Stimulated activated CD8-positive, alpha-beta memory T cell treated with anti-CD3 and anti-CD28 coated beads, Interleukin-12 subunit alpha, Interleukin-12 subunit beta, amount 100 ng/mL, for 24 hours (primary cell): ENCODE measurements around the gene HMG20B.
"Not testable (repeated sequence)": the region's sequence is repeated elsewhere in the genome, so short reads cannot be mapped to it uniquely, and the experiment has no call there.

ENCODE experiments used
- DNase-seq: peaks from one replicate; pipeline ENCODE4 v3.0.0-alpha.2; 2020; ENCODE audit errors: extremely low read depth

HMG20B gene

DNA sequence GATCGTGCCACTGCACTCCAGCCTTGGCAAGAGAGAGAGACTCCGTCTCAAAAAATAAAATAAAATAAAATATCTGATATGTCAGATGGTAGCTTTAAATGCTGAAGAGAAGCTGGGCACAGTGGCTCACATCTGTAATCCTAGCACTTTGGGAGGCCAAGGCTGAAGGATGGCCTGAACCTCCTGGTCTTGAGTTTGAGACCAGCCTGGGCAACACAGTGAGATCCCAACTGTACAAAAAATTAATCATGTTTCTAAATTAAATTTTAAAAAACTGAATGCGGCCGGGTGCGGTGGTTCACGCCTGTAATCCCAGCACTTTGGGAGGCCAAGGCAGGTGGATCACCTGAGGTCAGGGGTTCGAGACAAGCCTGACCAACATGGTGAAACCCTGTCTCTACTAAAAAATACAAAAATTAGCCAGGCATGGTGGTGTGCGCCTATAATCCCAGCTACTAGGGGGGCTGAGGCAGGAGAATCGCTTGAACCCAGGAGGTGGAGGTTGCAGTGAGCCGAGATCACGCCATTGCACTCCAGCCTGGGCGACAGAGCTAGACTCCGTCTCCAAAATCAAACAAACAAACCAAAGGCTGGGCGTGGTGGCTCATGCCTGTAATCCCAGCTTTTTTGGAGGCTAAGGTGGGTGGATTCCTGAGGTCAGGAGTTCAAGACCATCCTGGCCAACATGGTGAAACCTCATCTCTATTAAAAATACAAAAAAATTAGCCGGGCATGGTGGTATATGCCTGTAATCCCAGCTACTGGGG is 11.5 kb downstream of the HMG20B start:
- not testable (repeated sequence) for DNase-seq

GRCh38 chr19:3585301-3586126 is 12.8 kb downstream of the HMG20B start, which contains the start of gene GIPC3:
TSS of gene GIPC3 (plus strand) at chr19:3585478. CDS start at chr19:3585598, 120 bp downstream.
- no peak for DNase-seq

DNA sequence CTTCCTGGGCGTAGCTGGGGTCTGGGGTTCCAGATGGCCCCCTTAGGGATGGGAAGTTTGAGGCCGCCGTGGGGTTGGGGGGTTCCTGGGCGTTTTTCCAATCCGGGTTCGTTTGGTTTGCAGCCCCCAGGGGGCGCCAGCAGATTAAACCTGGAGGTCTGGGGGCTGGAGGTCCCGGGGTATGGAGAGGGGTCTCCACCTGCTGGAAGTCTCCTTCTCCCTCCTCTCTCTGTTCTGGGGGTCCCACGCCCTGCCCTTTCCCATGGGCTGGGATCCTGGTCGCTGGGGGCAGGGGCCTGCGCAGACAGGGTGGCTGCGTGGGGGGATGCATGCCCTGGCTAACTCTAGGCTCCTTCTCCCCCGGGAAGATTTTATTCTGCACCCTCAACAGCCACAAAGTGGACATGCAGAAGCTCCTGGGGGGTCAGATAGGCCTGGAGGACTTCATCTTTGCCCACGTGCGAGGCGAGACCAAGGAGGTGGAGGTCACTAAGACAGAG is 13.4 kb downstream of the HMG20B start:
- no peak for DNase-seq

DNA sequence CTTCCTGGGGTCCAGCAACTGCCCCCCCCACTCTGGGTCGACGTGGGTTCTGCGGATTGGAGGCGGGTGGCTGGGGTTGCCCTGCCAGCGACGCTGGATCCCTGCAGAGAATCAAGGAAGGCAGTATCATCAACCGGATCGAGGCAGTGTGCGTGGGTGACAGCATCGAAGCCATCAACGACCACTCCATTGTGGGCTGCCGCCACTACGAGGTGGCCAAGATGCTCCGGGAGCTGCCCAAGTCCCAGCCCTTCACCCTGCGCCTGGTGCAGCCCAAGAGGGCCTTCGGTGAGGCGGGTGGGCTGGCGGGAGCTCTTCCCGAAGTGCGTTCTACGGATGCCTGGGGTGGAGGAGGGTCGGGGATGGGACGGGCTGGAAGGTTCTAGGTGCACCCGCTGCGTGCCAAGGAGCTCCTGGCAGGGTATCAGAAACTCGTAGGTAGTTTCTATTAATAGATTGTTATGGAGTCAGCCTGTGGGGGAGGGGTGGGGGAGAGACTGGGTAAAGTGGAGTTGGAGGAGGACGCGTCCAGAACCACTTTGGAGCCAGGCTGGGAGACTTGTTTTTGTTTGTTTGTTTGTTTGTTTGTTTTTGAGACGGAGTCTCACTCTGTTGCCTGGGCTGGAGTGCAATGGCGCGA is 14.1 kb downstream of the HMG20B start:
- no peak for DNase-seq

DNA sequence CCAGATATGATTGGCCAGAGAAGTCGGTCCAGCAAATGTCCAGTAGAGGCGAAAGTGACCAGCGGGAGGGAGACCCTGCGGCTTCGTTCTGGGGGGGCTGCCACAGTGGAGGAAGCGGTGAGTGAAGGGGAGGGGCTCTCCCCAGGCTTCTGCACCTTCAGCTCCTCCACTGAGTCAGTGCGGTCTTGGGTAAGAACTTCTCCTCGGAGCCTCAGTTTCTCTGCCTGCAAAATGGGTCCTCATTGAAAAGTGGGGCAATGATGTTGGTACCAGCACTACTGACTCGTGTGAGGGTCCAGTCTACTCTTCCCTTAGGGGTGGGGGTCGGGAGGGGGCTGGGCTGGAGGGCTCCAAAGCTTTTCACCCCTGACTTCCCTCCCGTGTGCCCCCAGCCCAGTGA is 16.7 kb downstream of the HMG20B start:
- DNase-seq: no peak

DNA sequence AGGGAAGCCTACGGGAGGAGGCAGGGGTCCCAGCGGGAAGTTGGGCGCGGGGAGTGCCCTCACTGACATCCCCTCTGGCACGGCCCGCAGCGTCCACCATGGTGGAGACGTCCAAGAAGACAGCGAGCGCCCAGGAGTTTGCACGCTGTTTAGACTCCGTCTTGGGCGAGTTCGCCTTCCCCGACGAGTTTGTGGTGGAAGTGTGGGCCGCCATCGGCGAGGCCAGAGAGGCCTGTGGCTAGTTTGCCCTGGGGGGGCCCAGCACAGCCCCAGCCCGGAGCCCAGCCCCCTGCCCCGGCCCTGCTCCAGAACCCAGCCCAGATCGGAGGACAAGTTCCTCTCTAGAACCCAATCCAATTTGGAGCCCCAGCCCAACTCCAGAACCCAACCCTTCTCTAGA is 17.2 kb downstream of the HMG20B start:
- DNase-seq: no peak

- DNase-seq: no peak
Observed at GRCh38 chr19:3590991-3591659, 18.4 kb downstream of the HMG20B start.

DNA sequence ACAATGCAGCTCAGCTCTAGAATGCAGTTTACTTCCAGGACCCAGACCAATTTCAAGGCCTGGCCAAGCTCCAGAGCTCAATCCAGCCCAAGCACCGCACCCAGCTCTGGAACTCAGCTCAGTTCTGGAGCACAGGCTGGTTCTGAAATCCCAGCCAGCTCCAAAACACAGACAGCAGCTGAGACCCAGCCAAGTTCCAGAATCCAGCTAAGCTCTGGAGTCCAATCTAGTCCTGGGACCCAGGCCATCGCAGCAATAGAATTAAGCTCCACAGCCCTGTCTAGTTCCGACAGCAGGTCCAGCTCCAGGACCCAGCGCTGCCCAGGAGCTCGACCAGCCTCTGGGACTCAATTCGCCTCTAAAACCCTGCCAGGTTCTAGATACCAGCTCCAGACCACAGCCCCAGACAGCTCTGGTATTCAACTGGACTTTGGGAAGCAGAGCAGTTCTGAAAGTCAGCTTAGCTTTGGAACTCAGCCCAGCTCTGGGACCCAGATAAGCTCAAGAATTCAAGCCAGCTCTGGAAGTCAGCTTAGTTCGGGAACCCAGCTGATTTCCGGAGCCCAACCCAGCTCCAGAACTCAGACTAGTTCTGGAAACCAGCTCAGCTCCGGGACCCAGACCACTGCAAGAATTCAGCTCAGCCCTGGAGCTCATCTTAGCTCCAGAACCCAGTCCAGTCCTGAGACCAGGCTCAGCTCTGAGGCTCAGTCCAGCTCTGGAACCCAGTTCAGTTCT is 19.3 kb downstream of the HMG20B start:
- DNase-seq: no peak

DNA sequence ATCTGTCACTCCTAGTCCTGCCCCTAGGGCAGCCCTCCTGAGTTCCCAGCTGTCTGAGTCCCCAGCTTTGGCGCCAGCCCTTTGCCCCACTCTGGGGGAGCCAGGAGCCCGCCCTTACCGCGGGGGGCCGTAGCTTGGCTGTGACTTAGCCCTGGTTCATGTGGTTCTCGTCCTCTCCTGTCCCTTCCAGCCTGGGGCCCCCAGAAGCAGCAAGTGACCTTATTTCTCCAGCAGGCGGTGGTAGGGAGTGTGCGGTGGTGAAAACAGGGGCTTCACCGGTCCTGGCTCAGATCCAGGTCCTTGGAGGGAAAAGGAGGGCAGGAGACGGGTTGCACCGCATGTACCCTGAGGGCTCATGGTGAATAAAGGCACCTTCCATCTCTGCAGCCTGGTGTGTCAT is 20.4 kb downstream of the HMG20B start:
- DNase-seq: no peak

- DNase-seq: no peak
Observed at GRCh38 chr19:3595521-3596061, 22.8 kb downstream of the HMG20B start.

DNA sequence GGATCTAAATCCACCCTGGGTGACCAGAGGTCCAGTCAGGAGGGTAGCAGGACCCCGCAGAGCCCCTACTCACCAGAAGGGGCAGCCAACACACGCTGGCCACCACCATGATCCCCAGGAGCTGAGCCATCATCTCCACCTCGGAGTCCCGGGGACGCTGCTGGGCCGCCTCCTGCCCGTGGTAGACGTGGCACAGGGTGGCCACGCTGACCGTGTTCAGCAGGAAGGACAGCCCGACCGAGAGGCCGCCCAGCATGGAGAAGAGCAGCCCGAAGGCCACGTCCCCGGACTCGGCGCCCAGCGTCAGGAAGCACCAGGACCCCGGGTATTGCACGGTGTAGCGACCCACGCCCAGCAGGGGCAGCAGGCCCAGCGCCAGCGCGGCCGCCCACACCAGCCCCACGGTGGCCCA is 27.0 kb downstream of the HMG20B start:
- DNase-seq: no peak

- DNase-seq: no peak
Observed at GRCh38 chr19:3601021-3601420, 28.3 kb downstream of the HMG20B start.

GRCh38 chr19:3603121-3603811 is 30.5 kb downstream of the HMG20B start:
- DNase-seq: no peak

- DNase-seq: no peak
Observed at GRCh38 chr19:3604227-3604986, 31.7 kb downstream of the HMG20B start.

GRCh38 chr19:3604987-3605343 is 32.2 kb downstream of the HMG20B start:
- DNase-seq: no peak

DNA sequence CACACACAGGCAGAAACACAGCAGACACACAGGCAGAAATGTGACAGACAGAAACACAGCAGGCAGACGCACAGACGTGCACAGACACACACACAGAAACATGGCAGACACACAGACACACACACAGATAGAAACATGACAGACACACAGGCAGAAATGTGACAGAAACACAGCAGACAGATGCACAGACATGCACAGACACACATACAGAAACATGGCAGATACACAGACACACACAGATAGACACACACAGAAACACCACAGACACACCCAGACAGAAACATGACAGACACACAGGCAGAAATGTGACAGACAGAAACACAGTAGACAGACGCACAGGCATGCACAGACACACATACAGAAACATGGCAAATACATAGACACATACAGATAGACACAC is 32.6 kb downstream of the HMG20B start:
- no peak for DNase-seq

DNA sequence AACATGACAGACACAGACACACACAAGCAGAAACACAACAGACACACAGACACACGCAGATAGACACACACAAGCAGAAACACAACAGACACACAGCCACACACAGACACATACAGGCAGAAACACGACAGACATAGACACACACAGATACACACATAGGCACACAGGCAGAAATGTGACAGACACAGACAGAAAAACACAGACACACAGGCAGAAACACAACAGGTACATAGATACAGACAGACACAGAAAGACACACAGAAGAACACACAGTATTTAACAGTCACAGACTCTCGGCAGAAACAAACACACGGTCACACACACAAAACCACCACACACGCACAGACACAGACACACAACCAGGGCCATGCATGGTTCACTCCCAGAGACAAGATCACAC is 33.0 kb downstream of the HMG20B start:
- DNase-seq: no peak

- no peak for DNase-seq
Observed at GRCh38 chr19:3606174-3606689, 33.5 kb downstream of the HMG20B start.

- DNase-seq: no peak
Observed at GRCh38 chr19:3606690-3607289, 34.0 kb downstream of the HMG20B start, which contains the start of gene TBXA2R. TSS of gene TBXA2R (minus strand) at chr19:3606875. CDS start at chr19:3600634, 6,241 bp downstream.
